AG10803 (cell line): ENCODE measurements around the gene RRP7A.
A peak's percentile ranks its signal among the peaks of the same experiment; 100 is the strongest.
"Not testable (repeated sequence)": the region's sequence is repeated elsewhere in the genome, so short reads cannot be mapped to it uniquely, and the experiment has no call there.

Source experiments
- DNase-seq: peaks from one replicate; pipeline ENCODE4 v3.0.0; 2010; ENCODE audit warnings: low read depth
- H3K4me3 ChIP-seq: 2 replicates; pipeline ENCODE4 v1.5.1; 2011; ENCODE audit warnings: mild to moderate bottlenecking, low read length, control low read depth
- TF ChIP-seq, protein P1 (sequence below): conservative IDR thresholded peaks from 2 replicates; pipeline ENCODE4 v1.5.1; 2011; ENCODE audit warnings: mild to moderate bottlenecking, low read length, control low read depth, inconsistent platforms

RRP7A gene

DNA sequence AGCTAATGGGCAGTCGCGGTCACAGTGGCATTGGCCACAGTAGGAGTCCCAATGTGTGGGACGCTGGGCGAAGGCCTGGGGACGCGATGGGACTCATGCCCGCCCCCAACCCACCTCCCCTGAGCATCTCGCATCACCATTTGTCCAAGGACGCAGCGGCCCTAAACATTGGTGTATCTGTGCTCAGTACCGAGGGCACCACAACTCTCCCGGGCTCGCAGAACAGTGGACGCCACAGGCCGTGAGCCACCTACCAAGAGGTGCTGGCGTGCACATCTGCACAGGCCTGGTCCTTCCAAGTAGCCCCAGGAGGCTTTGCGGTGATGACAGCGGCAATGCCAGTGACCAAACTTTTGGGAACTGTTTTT is 27.3 kb downstream of the RRP7A start:
- no peak overlapping the region for H3K4me3 ChIP-seq
- TF ChIP-seq, protein P1, sequence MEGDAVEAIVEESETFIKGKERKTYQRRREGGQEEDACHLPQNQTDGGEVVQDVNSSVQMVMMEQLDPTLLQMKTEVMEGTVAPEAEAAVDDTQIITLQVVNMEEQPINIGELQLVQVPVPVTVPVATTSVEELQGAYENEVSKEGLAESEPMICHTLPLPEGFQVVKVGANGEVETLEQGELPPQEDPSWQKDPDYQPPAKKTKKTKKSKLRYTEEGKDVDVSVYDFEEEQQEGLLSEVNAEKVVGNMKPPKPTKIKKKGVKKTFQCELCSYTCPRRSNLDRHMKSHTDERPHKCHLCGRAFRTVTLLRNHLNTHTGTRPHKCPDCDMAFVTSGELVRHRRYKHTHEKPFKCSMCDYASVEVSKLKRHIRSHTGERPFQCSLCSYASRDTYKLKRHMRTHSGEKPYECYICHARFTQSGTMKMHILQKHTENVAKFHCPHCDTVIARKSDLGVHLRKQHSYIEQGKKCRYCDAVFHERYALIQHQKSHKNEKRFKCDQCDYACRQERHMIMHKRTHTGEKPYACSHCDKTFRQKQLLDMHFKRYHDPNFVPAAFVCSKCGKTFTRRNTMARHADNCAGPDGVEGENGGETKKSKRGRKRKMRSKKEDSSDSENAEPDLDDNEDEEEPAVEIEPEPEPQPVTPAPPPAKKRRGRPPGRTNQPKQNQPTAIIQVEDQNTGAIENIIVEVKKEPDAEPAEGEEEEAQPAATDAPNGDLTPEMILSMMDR: no peak
- no peak for DNase-seq

- H3K4me3 ChIP-seq: no peak overlapping the region
- TF ChIP-seq, protein P1: no peak
- no peak for DNase-seq
Observed at GRCh38 chr22:42490243-42490832, 29.3 kb downstream of the RRP7A start.

DNA sequence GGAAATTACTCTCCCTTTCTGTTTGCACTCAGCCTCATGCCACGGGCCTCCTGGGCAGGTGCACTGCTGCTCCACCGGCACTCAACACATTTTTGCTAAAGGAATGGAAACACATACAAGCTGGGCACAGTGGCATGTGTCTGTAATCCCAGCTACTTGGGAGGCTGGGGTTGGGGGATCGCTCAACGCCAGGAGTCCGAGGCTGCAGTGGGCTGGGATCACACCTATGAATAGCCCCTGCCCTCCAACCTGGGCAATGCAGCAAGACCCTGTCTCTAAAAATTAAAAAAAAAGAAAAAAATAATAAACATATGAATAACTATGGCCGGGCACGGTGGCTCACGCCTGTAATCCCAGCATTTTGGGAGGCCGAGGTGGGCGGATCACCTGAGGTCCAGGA is 30.6 kb downstream of the RRP7A start:
- TF ChIP-seq, protein P1: no peak
- DNase-seq: no peak
- H3K4me3 ChIP-seq: no peak overlapping the region

DNA sequence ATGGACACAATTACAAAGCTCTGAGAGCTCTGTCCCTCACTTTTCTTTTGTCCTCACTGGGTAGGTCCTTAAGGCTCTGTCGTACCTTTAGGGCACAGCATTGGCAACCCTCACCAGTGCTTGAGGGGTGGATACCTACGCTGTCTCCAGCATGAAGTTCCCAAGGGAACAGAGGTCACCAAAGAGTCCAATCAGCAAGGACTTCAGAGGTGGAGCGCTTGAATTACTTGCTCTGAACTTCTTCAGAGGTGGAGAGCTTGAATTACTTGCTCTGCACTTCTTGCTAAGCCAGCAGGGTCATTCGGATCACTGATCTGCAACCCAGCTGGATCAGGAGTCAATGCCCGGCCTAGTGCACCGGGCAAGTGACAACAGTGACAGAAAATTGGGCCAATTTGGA is 35.1 kb downstream of the RRP7A start:
- no peak for DNase-seq
- TF ChIP-seq, protein P1: no peak
- H3K4me3 ChIP-seq: no peak overlapping the region

- DNase-seq, H3K4me3 ChIP-seq: not testable (repeated sequence)
Observed at GRCh38 chr22:42483610-42484223, 35.9 kb downstream of the RRP7A start.

- no peak for DNase-seq
- H3K4me3 ChIP-seq: no peak overlapping the region
- TF ChIP-seq, protein P1: no peak
Observed at GRCh38 chr22:42475122-42475521, 44.5 kb downstream of the RRP7A start.

GRCh38 chr22:42473484-42474193 is 46.0 kb downstream of the RRP7A start:
- peak; percentile 68 for DNase-seq
- TF ChIP-seq, protein P1: peak; percentile 84

More at GRCh38 chr22:42473484-42474193, 46.0 kb downstream of the RRP7A start:
- H3K4me3 ChIP-seq: no peak overlapping the region
